Ectodermal cell (in vitro differentiated cells): ENCODE results near the gene ATG101.

Experiments used
- H3K27ac ChIP-seq: 2 replicates; pipeline ENCODE4 v1.7.0; 2013; ENCODE audit warnings: mild to moderate bottlenecking, low read depth, low read length; ENCODE audit not compliant: insufficient read depth, poor library complexity, severe bottlenecking
- H3K27me3 ChIP-seq: 2 replicates; pipeline ENCODE4 v1.7.0; 2013; ENCODE audit warnings: mild to moderate bottlenecking, low read length; ENCODE audit not compliant: insufficient read depth, control insufficient read depth, poor library complexity, severe bottlenecking
- H3K36me3 ChIP-seq: one replicate; pipeline ENCODE4 v1.7.0; 2013; ENCODE audit warnings: low read length; ENCODE audit not compliant: control insufficient read depth, insufficient read depth
- H3K4me1 ChIP-seq: one replicate; pipeline ENCODE4 v1.7.0; 2013; ENCODE audit warnings: low read length; ENCODE audit not compliant: control insufficient read depth, insufficient read depth
- H3K4me3 ChIP-seq: 2 replicates; pipeline ENCODE4 v1.7.0; 2013; ENCODE audit warnings: low read depth, low read length, control low read depth; ENCODE audit not compliant: insufficient read depth
- H3K9me3 ChIP-seq: 2 replicates; pipeline ENCODE4 v1.7.0; 2013; ENCODE audit warnings: mild to moderate bottlenecking, low read length, moderate library complexity; ENCODE audit not compliant: control insufficient read depth
- WGBS, 2 experiments: methylation state at CpG; one replicate each; pipeline ENCODE4 v1.1.7; 2013; ENCODE audit warnings: missing lambda C conversion rate in 2 of 2; 5-methylcytosine and 5-hydroxymethylcytosine counted together

ATG101 gene

DNA sequence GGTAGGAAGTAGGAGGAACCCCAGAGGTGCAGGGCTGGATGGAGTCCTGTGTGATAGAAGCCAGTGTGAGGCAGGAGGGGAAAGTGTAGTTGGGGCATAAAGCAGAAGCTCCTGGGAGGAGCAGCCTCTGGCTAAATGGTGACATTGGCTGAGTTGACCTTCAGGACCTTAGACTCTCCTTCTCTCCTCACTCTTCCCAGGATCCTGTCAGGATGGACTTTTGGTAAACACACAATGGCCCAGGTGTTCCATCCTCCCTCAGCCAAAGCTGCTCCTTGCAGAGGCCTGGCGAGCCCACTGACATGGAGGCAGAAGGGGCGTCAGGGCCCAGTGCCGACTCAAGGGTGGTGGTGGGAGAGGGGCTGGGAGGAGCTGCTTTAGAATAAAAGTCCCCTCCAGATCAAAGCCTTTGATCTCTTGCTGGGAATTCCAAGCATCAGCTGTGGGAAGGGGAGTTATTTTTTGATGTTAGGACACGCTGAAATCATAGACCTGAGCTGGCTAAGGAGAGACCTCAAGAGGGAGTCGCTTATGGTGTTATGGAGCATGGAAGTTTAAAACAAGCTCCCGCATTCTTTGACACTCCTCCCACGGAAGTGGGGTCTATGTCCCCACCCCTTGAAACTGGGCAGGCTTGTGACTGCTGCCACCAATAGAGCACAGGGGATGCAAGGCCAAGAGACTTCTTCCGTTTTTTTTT lies 53.9 kb downstream of the ATG101 start:
- no peaks in the 10 kb centered on the region for H3K27me3 ChIP-seq
- 56 to 62% methylated on average over 8 of the region's 8 CpGs for WGBS, 2 experiments

DNA sequence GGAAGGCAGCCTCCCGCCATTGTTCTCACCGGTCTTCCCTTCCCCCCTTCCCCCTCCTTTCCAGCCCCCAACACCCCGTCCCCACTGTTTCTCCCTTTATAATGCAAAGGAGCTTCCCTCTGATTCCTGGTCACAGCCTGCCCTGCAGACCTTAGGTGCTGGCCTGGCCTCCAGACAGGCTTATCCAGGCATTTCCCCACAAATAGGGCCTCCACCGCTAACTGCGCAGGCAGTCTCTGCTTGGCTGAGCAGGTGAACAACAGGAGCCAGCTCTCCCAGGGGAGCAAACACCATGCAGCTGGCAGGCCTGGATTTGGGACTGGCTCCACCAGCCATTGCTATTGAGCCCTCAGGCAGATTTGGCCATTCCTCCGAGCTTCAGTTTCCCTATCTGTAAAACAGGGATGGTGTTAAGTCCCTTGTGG lies 55.7 kb downstream of the ATG101 start:
- Histone ChIP-seq H3K4me1 (peaks cover 22% of the 10 kb centered on the region), H3K27ac (no peak overlapping the region), H3K4me3 (peak overlapping the region; percentile 3), H3K9me3 (no peaks in the 10 kb centered on the region), H3K36me3 (no peaks in the 10 kb centered on the region), H3K27me3 (no peaks in the 10 kb centered on the region)
- 8 to 14% methylated on average over 6 of the region's 6 CpGs for WGBS, 2 experiments

More for the DNA sequence above, 53.9 kb downstream of the ATG101 start:
- Histone ChIP-seq H3K9me3 (no peaks in the 10 kb centered on the region), H3K4me3 (no peak overlapping the region), H3K27ac (no peak overlapping the region), H3K36me3 (no peaks in the 10 kb centered on the region), H3K4me1 (peaks cover 22% of the 10 kb centered on the region)

DNA sequence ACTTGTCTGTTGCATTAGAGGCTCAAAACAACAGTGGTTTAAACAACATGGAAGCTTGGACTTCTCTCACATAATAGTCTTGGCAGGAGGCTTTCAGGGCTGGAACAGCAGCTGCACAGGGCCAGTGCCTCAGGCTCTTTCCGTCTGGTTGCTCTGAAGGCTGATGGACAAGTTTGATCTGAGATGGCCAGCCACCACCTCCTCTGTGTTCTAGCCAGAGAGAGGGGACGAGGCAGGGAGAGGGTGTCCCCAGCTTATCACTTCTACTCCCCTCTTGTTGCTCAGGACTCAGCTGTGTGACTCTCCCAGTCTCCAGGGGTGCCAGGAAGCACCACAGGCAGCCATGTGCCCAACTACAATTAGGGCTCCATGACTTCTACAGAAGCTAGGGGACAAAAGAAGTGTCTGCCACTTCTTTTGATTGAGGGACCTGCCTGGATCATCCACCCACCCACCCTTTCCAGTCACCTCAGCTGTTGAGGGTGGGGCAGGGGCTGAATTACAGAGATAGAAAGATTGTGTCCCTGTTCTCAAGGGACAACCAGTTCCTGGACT lies 56.3 kb downstream of the ATG101 start:
- no peaks in the 10 kb centered on the region for H3K36me3 ChIP-seq
- H3K27ac ChIP-seq: no peak overlapping the region
- H3K4me3 ChIP-seq: peak overlapping the region; percentile 3
- no peaks in the 10 kb centered on the region for H3K9me3 ChIP-seq
- WGBS, 2 experiments: 80 to 88% methylated on average over 2 of the region's 2 CpGs
- H3K27me3 ChIP-seq: no peaks in the 10 kb centered on the region
- H3K4me1 ChIP-seq: peaks cover 26% of the 10 kb centered on the region
